Activated effector memory CD4-positive, alpha-beta T cell treated with anti-CD3 and anti-CD28 coated beads, Interleukin-2, amount 50 U/mL, for 16 hours (primary cell): ENCODE data around the gene PSMD13.

Experiments
- DNase-seq: peaks from one replicate; pipeline ENCODE4 v3.0.0-alpha.2; 2020

PSMD13 gene

GRCh38 chr11:252666-253065, 15.9 kb downstream of the PSMD13 start:
- no peak for DNase-seq

- DNase-seq: no peak
Observed at GRCh38 chr11:253160-253885, 16.5 kb downstream of the PSMD13 start.

- DNase-seq: no peak
Observed at GRCh38 chr11:253886-254270, 17.1 kb downstream of the PSMD13 start.

- DNase-seq: no peak
Observed at GRCh38 chr11:255176-255575, 18.4 kb downstream of the PSMD13 start.

- DNase-seq: no peak
Observed at GRCh38 chr11:255816-256215, 19.0 kb downstream of the PSMD13 start.

GRCh38 chr11:256952-257737, 20.4 kb downstream of the PSMD13 start:
- DNase-seq: no peak

DNA sequence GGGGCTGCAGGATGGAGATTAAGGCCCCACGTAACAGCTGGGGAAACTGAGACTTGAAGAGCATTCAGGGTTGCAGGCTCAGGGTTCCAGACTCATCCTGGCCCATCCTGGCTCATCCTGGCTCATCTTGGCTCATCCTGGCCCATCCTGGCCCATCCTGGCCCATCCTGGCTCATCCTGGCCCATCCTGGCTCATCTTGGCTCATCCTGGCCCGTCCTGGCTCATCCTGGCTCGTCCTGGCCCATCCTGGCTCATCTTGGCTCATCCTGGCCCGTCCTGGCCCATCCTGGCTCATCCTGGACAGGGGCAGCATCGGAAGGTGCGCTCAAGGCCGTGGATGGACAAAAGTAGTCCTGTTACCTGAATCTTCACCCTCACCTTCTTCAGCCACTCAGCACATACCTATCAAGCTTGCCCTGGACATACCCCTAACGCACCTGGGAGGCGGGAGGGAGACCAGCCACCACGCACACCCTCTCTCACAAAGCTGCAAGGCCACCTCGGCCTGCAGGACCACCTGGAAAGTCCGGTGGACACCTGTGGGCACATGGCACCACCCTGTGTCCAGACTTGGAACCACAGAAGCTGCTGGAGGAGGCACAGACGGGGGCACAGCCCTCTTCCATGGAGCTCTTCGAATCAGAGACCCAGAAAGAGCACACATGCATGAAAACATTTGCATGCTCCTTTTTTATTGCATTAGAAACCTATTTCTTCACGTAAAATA, 21.2 kb downstream of the PSMD13 start:
- DNase-seq: no peak

GRCh38 chr11:259413-259812, 22.6 kb downstream of the PSMD13 start:
- no peak for DNase-seq

GRCh38 chr11:261624-262023, 24.8 kb downstream of the PSMD13 start:
- no peak for DNase-seq

- peak; percentile 76 for DNase-seq
Observed at GRCh38 chr11:266676-267439, 30.1 kb downstream of the PSMD13 start.

GRCh38 chr11:267491-267994, 30.8 kb downstream of the PSMD13 start:
- DNase-seq: peak; percentile 85

- DNase-seq: peak; percentile 83
Observed at GRCh38 chr11:268716-269145, 32.0 kb downstream of the PSMD13 start.

- peak; percentile 82 for DNase-seq
Observed at GRCh38 chr11:269146-269890, 32.5 kb downstream of the PSMD13 start.

GRCh38 chr11:270451-271318, 33.9 kb downstream of the PSMD13 start:
- peak; percentile 60 for DNase-seq

GRCh38 chr11:271319-271715, 34.5 kb downstream of the PSMD13 start:
- no peak for DNase-seq

GRCh38 chr11:272195-272930, 35.6 kb downstream of the PSMD13 start:
- no peak for DNase-seq

GRCh38 chr11:272931-273198, 36.1 kb downstream of the PSMD13 start:
- DNase-seq: no peak

DNA sequence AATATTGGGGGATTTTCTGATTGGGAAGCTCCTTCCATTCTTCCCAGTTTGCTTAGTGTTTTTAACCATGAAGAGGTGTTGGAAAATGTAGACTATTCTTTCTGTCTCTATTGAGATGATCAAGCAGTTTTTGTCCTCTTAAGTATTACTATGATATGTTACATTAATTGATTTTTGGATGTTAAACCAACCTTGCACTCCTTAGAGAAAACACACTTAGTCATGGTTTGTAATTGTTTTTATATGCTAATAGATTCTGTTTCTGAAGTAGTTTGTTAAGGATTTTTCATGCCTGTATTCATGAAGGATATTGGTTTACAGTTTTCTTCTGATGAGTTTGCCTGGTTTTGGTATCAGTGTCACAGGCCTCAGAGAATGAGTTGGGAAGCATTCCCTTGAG, 39.4 kb downstream of the PSMD13 start:
- DNase-seq: no peak

GRCh38 chr11:278001-278951, 41.5 kb downstream of the PSMD13 start, which contains the start of gene NLRP6:
NLRP6 (plus strand) TSS chr11:278407; CDS start chr11:278570, 163 bp downstream.
- no peak for DNase-seq
